GM12801 (cell line): ENCODE data around the gene TMX1.

Source experiments
- CTCF ChIP-seq: IDR thresholded peaks from one replicate; pipeline ENCODE4 v1.5.1; 2011; ENCODE audit warnings: control low read depth; ENCODE audit not compliant: insufficient read length; ENCODE audit errors: extremely low read depth

TMX1 gene

GRCh38 chr14:51284241-51284640, 44.2 kb downstream of the TMX1 start:
- no peak for TF ChIP-seq CTCF

- no peak for TF ChIP-seq CTCF
These were observed 45.1 kb downstream of the TMX1 start for GRCh38 chr14:51285120-51285519.

- no peak for TF ChIP-seq CTCF
These were observed 49.1 kb downstream of the TMX1 start for GRCh38 chr14:51289169-51289568.

GRCh38 chr14:51290132-51290531, 50.1 kb downstream of the TMX1 start:
- no peak for TF ChIP-seq CTCF

GRCh38 chr14:51291016-51291415, 51.0 kb downstream of the TMX1 start:
- TF ChIP-seq CTCF, result no peak

GRCh38 chr14:51293149-51293911, 53.3 kb downstream of the TMX1 start:
- TF ChIP-seq CTCF, result no peak

GRCh38 chr14:51293912-51294389, 53.9 kb downstream of the TMX1 start:
- TF ChIP-seq CTCF, result no peak
